ENCODE results near the gene RASAL1.

Gene RASAL1

GRCh38 chr12:113095405-113095804 lies 40.2 kb downstream of the RASAL1 start:
- no peak for DNase-seq (ENCODE audit: low spot score)
- POLR2A ChIA-PET (ENCODE audit: low non-redundant PET) = no interaction called here
- TF ChIP-seq CTCF (conservative IDR thresholded peaks at IDR 0.05; ENCODE audit: low read depth) = no peak
- no peak overlapping the region for H3K27ac ChIP-seq
- CTCF ChIA-PET = no interaction called here

GRCh38 chr12:113094738-113095137 lies 40.8 kb downstream of the RASAL1 start:
- DNase-seq (ENCODE audit: low spot score) = no peak
- CTCF ChIA-PET = no interaction called here
- H3K27ac ChIP-seq = no peak overlapping the region
- POLR2A ChIA-PET (ENCODE audit: low non-redundant PET) = no interaction called here
- no peak for TF ChIP-seq CTCF (conservative IDR thresholded peaks at IDR 0.05; ENCODE audit: low read depth)

GRCh38 chr12:113093409-113094101 lies 42.0 kb downstream of the RASAL1 start:
- no peak for TF ChIP-seq CTCF (conservative IDR thresholded peaks at IDR 0.05; ENCODE audit: low read depth)
- DNase-seq (ENCODE audit: low spot score) = no peak
- ChIA-PET POLR2A (ENCODE audit: low non-redundant PET) (no interaction called here), CTCF (no interaction called here)
- no peak overlapping the region for H3K27ac ChIP-seq

- DNase-seq (ENCODE audit: low spot score) = peak; percentile 53
- ChIA-PET CTCF (interaction anchor here (0.6 kb wide), 1 partner anchor 54 kb away, joined by 3 read pairs; no protein-coding TSS in a partner anchor), POLR2A (ENCODE audit: low non-redundant PET) (no interaction called here)
- H3K27ac ChIP-seq = no peak overlapping the region
- no peak for TF ChIP-seq CTCF (conservative IDR thresholded peaks at IDR 0.05; ENCODE audit: low read depth)
Observed at GRCh38 chr12:113092607-113093408, 42.8 kb downstream of the RASAL1 start.

GRCh38 chr12:113091506-113091905 lies 44.1 kb downstream of the RASAL1 start:
- CTCF ChIA-PET = no interaction called here
- POLR2A ChIA-PET (ENCODE audit: low non-redundant PET) = no interaction called here
- no peak overlapping the region for H3K27ac ChIP-seq
- no peak for DNase-seq (ENCODE audit: low spot score)
- TF ChIP-seq CTCF (conservative IDR thresholded peaks at IDR 0.05; ENCODE audit: low read depth) = no peak

- no peak overlapping the region for H3K27ac ChIP-seq
- no peak for TF ChIP-seq CTCF (conservative IDR thresholded peaks at IDR 0.05; ENCODE audit: low read depth)
- ChIA-PET CTCF (no interaction called here), POLR2A (ENCODE audit: low non-redundant PET) (no interaction called here)
- no peak for DNase-seq (ENCODE audit: low spot score)
Observed at GRCh38 chr12:113090740-113091139, 44.8 kb downstream of the RASAL1 start.
